HL-60 (cell line): ENCODE measurements around the gene MEN1.

Source experiments
- DNase-seq, 2 experiments: peaks; one replicate each; pipeline ENCODE4 v3.0.0-alpha.2; 2010 to 2020; ENCODE audit warnings: low read depth in 1 of 2, low spot score in 1 of 2
- H3K27ac ChIP-seq: fragments of 250-450 bp; sonication (Bioruptor Pico); replicated peaks from 2 replicates; pipeline ENCODE4 v1.5.1; 2020; ENCODE audit warnings: mild to moderate bottlenecking, moderate library complexity
- H3K27me3 ChIP-seq: fragments of 250-450 bp; sonication (Bioruptor Pico); 2 replicates; pipeline ENCODE4 v1.5.1; 2021; ENCODE audit warnings: mild to moderate bottlenecking, moderate library complexity; ENCODE audit not compliant: insufficient read depth, poor library complexity, severe bottlenecking
- H3K4me3 ChIP-seq: replicated peaks from 2 replicates; pipeline ENCODE4 v1.5.1; 2011; ENCODE audit warnings: mild to moderate bottlenecking, control low read depth, low read length; ENCODE audit not compliant: insufficient read depth
- CTCF ChIP-seq: IDR thresholded peaks from one replicate; pipeline ENCODE4 v1.5.1; 2011; ENCODE audit warnings: low read length, control low read depth, inconsistent platforms; ENCODE audit not compliant: insufficient read depth
- GABPA ChIP-seq: IDR thresholded peaks from 2 replicates; pipeline ENCODE4 v1.6.1; 2012; ENCODE audit warnings: low read depth
- POLR2AphosphoS5 ChIP-seq: IDR thresholded peaks from 2 replicates; pipeline ENCODE4 v1.6.1; 2012; ENCODE audit warnings: low read depth
- REST ChIP-seq: IDR thresholded peaks from 2 replicates; pipeline ENCODE4 v1.6.1; 2012; ENCODE audit warnings: low read depth; ENCODE audit not compliant: insufficient replicate concordance
- SPI1 ChIP-seq: IDR thresholded peaks from 2 replicates; pipeline ENCODE4 v1.6.1; 2012; ENCODE audit warnings: low read depth, mild to moderate bottlenecking, borderline replicate concordance

Gene MEN1

GRCh38 chr11:64805481-64805880 lies 4.9 kb downstream of the MEN1 start:
- H3K27ac ChIP-seq, result no peak overlapping the region
- no peak for TF ChIP-seq SPI1
- no peak for TF ChIP-seq REST
- no peak for TF ChIP-seq CTCF
- no peak for TF ChIP-seq GABPA
- no peak for TF ChIP-seq POLR2AphosphoS5
- no peak for DNase-seq

GRCh38 chr11:64804346-64805210 lies 5.8 kb downstream of the MEN1 start:
- no peak for DNase-seq
- Histone ChIP-seq H3K4me3 (no peak overlapping the region), H3K27ac (no peak overlapping the region), H3K27me3 (no peaks in the 10 kb centered on the region)
- TF ChIP-seq POLR2AphosphoS5 (no peak), REST (no peak), SPI1 (no peak), CTCF (no peak), GABPA (no peak)

More at GRCh38 chr11:64805481-64805880, 4.9 kb downstream of the MEN1 start:
- H3K27me3 ChIP-seq, result no peaks in the 10 kb centered on the region
- no peak overlapping the region for H3K4me3 ChIP-seq

GRCh38 chr11:64803846-64804345 lies 6.5 kb downstream of the MEN1 start:
- H3K4me3 ChIP-seq, result peak overlapping the region; percentile 62
- peak overlapping the region; percentile 61 for H3K27ac ChIP-seq
- no peak for TF ChIP-seq GABPA
- TF ChIP-seq POLR2AphosphoS5, result no peak
- H3K27me3 ChIP-seq, result no peaks in the 10 kb centered on the region
- no peak for DNase-seq

- Histone ChIP-seq H3K4me3 (peak within 1 kb of the TSS; percentile 76), H3K27me3 (no peaks in the 10 kb centered on the region), H3K27ac (peak within 1 kb of the TSS; percentile 85)
- DNase-seq, result peak; percentile 54 to 72
- no peak for TF ChIP-seq SPI1
- TF ChIP-seq CTCF, result no peak
- TF ChIP-seq POLR2AphosphoS5, result no peak
- TF ChIP-seq GABPA, result no peak
- no peak for TF ChIP-seq REST
Measured at GRCh38 chr11:64803158-64803845, 7.0 kb downstream of the MEN1 start, which contains the start of gene MAP4K2. Gene MAP4K2 (minus strand): TSS chr11:64803214. CDS start chr11:64803149, 65 bp downstream.
